Panc1 (cell line): ENCODE results near the gene PLEKHD1.

Experiments used
- POLR2AphosphoS5 ChIP-seq: IDR thresholded peaks from 2 replicates; pipeline ENCODE4 v1.6.1; 2012; ENCODE audit warnings: mild to moderate bottlenecking, low read depth, low read length, moderate library complexity
- TF ChIP-seq, protein P1 (sequence below): fragments of 450-650 bp; IDR thresholded peaks from 2 replicates; pipeline ENCODE4 v1.5.1; 2017; ENCODE audit warnings: mild to moderate bottlenecking
- TF ChIP-seq, protein P2 (sequence below), 2 experiments: IDR thresholded peaks; 2 replicates each; pipeline ENCODE4 v1.6.1; 2011 to 2012; ENCODE audit warnings: low read depth in 2 of 2, control low read depth in 1 of 2, low read length in 1 of 2, mild to moderate bottlenecking in 1 of 2, moderate library complexity in 1 of 2; ENCODE audit not compliant: insufficient read depth in 1 of 2

DNA sequence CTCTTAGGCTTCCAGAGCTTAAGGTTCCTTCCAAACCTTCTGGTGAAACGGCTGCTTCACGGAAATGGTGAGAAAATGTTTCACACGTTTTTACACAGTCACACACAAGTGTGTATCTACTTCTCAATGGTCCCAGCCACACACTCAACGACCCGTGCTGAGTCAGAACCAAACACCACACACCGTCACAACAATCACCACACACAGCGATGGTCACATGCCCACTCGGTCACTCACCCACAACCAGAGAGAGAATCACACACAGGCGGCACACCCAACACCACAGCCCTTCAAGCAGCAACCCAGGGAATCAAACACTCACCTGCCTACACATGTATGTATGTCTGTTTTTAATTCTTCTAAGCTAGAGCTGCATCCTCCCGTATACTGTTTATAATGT lies 12.6 kb upstream of the PLEKHD1 start:
- TF ChIP-seq, protein P1, sequence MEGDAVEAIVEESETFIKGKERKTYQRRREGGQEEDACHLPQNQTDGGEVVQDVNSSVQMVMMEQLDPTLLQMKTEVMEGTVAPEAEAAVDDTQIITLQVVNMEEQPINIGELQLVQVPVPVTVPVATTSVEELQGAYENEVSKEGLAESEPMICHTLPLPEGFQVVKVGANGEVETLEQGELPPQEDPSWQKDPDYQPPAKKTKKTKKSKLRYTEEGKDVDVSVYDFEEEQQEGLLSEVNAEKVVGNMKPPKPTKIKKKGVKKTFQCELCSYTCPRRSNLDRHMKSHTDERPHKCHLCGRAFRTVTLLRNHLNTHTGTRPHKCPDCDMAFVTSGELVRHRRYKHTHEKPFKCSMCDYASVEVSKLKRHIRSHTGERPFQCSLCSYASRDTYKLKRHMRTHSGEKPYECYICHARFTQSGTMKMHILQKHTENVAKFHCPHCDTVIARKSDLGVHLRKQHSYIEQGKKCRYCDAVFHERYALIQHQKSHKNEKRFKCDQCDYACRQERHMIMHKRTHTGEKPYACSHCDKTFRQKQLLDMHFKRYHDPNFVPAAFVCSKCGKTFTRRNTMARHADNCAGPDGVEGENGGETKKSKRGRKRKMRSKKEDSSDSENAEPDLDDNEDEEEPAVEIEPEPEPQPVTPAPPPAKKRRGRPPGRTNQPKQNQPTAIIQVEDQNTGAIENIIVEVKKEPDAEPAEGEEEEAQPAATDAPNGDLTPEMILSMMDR: no peak
- TF ChIP-seq POLR2AphosphoS5: no peak
- TF ChIP-seq, protein P2, sequence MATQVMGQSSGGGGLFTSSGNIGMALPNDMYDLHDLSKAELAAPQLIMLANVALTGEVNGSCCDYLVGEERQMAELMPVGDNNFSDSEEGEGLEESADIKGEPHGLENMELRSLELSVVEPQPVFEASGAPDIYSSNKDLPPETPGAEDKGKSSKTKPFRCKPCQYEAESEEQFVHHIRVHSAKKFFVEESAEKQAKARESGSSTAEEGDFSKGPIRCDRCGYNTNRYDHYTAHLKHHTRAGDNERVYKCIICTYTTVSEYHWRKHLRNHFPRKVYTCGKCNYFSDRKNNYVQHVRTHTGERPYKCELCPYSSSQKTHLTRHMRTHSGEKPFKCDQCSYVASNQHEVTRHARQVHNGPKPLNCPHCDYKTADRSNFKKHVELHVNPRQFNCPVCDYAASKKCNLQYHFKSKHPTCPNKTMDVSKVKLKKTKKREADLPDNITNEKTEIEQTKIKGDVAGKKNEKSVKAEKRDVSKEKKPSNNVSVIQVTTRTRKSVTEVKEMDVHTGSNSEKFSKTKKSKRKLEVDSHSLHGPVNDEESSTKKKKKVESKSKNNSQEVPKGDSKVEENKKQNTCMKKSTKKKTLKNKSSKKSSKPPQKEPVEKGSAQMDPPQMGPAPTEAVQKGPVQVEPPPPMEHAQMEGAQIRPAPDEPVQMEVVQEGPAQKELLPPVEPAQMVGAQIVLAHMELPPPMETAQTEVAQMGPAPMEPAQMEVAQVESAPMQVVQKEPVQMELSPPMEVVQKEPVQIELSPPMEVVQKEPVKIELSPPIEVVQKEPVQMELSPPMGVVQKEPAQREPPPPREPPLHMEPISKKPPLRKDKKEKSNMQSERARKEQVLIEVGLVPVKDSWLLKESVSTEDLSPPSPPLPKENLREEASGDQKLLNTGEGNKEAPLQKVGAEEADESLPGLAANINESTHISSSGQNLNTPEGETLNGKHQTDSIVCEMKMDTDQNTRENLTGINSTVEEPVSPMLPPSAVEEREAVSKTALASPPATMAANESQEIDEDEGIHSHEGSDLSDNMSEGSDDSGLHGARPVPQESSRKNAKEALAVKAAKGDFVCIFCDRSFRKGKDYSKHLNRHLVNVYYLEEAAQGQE (IDR thresholded peaks at IDR 0.05; ENCODE audit: insufficient read depth in 1 of 2, low read depth in 2 of 2, low read length in 1 of 2): no peak
